K562 (cell line): ENCODE results near the gene CCDC183. TPM values are rescaled to one million over a fixed set of nuclear protein-coding genes. Genes with fewer than 3 reads are reported as not detected.

Experiments used
- CBX1 ChIP-seq: sonication (generic); IDR thresholded peaks from 2 replicates; pipeline ENCODE4 v1.6.1; 2016; ENCODE audit warnings: antibody characterized with exemption, low read depth, mild to moderate bottlenecking
- CC2D1A ChIP-seq: fragments of 450-650 bp; IDR thresholded peaks from 2 replicates; pipeline ENCODE4 v1.6.1; 2017; ENCODE audit warnings: mild to moderate bottlenecking
- CHD1 ChIP-seq: fragments of 200-600 bp; sonication (generic); IDR thresholded peaks from one replicate; pipeline ENCODE4 v1.6.1; 2012; ENCODE audit warnings: mild to moderate bottlenecking, moderate library complexity, low read length, inconsistent platforms
- CHD2 ChIP-seq: IDR thresholded peaks from 2 replicates; pipeline ENCODE4 v1.6.1; 2011; ENCODE audit warnings: low read depth, low read length
- FUS ChIP-seq: fragments of 200-400 bp; formaldehyde crosslinking; optimal IDR thresholded peaks from 2 replicates; pipeline ENCODE3; 2017; ENCODE audit warnings: low read depth, low read length
- HDGF ChIP-seq: fragments of 450-650 bp; IDR thresholded peaks from 2 replicates; pipeline ENCODE4 v1.6.1; 2016
- JUN ChIP-seq, 2 experiments: sonication (generic) in 1 of 2; formaldehyde crosslinking in 1 of 2; IDR thresholded peaks; 2 replicates each; pipeline versions ENCODE4 v1.6.1 to v1.8.0; 2012 to 2022; ENCODE audit warnings: borderline replicate concordance in 2 of 2, mild to moderate bottlenecking in 2 of 2, improper control_type of control experiment in 1 of 2, low read depth in 1 of 2, low read length in 1 of 2, missing genetic modification reagents in 1 of 2
- MAFK ChIP-seq: IDR thresholded peaks from 2 replicates; pipeline ENCODE4 v1.6.1; 2011; ENCODE audit warnings: low read length, improper control_type of control experiment
- NCOA6 ChIP-seq: fragments of 450-650 bp; IDR thresholded peaks from 2 replicates; pipeline ENCODE4 v1.6.1; 2017; ENCODE audit warnings: mild to moderate bottlenecking
- PRMT5 ChIP-seq: sonication (generic); formaldehyde crosslinking; IDR thresholded peaks from 2 replicates; pipeline ENCODE4 v1.5.0; 2020; ENCODE audit warnings: missing genetic modification reagents
- RFX1 ChIP-seq: fragments of 450-650 bp; IDR thresholded peaks from 2 replicates; pipeline ENCODE4 v1.6.1; 2016; ENCODE audit warnings: mild to moderate bottlenecking, moderate library complexity
- RNF2 ChIP-seq: sonication (generic); IDR thresholded peaks from 2 replicates; pipeline ENCODE4 v1.6.1; 2016
- SAFB ChIP-seq: fragments of 200-400 bp; formaldehyde crosslinking; IDR thresholded peaks from 2 replicates; pipeline ENCODE4 v1.6.1; 2017; ENCODE audit warnings: low read depth, low read length, borderline replicate concordance
- SRF ChIP-seq, 2 experiments: fragments of 250-450, 450-650 bp in 1 of 2; sonication (Bioruptor Pico) in 1 of 2; sonication (generic) in 1 of 2; formaldehyde crosslinking; IDR thresholded peaks; 2 replicates each; pipeline versions ENCODE4 v1.5.0 to v1.5.1; 2020 to 2022; ENCODE audit warnings: mild to moderate bottlenecking in 1 of 2, missing genetic modification reagents in 1 of 2
- SRSF9 ChIP-seq: fragments of 200-400 bp; formaldehyde crosslinking; IDR thresholded peaks from 2 replicates; pipeline ENCODE4 v1.6.1; 2017; ENCODE audit warnings: low read depth, low read length, borderline replicate concordance
- UBTF ChIP-seq, 2 experiments: IDR thresholded peaks; 2 replicates each; pipeline ENCODE4 v1.6.1; 2012; ENCODE audit warnings: improper control_type of control experiment in 2 of 2, low read depth in 2 of 2, low read length in 2 of 2, borderline replicate concordance in 1 of 2
- ZNF280A ChIP-seq: fragments of 450-650 bp; IDR thresholded peaks from 2 replicates; pipeline ENCODE4 v1.6.1; 2018; ENCODE audit warnings: mild to moderate bottlenecking, low read depth; ENCODE audit not compliant: partially characterized antibody
- ZNF444 ChIP-seq: fragments of 250-450 bp; sonication (Bioruptor Pico); IDR thresholded peaks from 2 replicates; pipeline ENCODE4 v1.4.0; 2020; ENCODE audit warnings: mild to moderate bottlenecking, moderate library complexity
- ZNF609 ChIP-seq: sonication (generic); formaldehyde crosslinking; IDR thresholded peaks from 2 replicates; pipeline ENCODE4 v1.8.1; 2023; ENCODE audit warnings: missing genetic modification reagents, mild to moderate bottlenecking, borderline replicate concordance
- polyA plus RNA-seq, 8 experiments: library from polyadenylated mRNA; depleted of rRNA in 4 of 8; stranded (reverse) in 5 of 8; unstranded in 3 of 8; fragments of >200 nt; fragmentation: Nextera tagmentation in 2 of 8; fragmentation: Illumina TruSeq in 1 of 8; extraction: Ambion mirVana in 2 of 8; extraction: Trizol in 1 of 8; gene quantifications; 2 replicates each; pipeline versions ENCODE4 v1.2.1 to v1.2.3, GENCODE V29; 2011 to 2014; ENCODE audit warnings: inconsistent platforms in 1 of 8, missing spikeins in 1 of 8
- total RNA-seq, 7 experiments: library from RNA; depleted of rRNA in 6 of 7; stranded (reverse); fragments of >200 nt in 6 of 7; fragmentation: Illumina TruSeq in 2 of 7; extraction: Trizol in 2 of 7; gene quantifications; 2 replicates each; pipeline versions ENCODE4 v1.2.1 to v1.2.3, GENCODE V29; 2011 to 2021; ENCODE audit warnings: low replicate concordance in 1 of 7

Gene CCDC183
- total and polyA plus RNA-seq, 9 of the 15 experiments (the other 6 are each of a cell fraction or from before 2014, with no cell fraction given), result 0.21 to 0.60 (median 0.29) TPM; not detected in 4

- TF ChIP-seq ZNF280A (no peak), CC2D1A (no peak), RNF2 (peak; percentile 81), SRSF9 (no peak), JUN (IDR thresholded peaks at IDR 0.05; ENCODE audit: borderline replicate concordance, low read depth, low read length) (no peak; the same call in 1 of the 2 replicates), JUN (CRISPR knock-in tag; IDR thresholded peaks at IDR 0.05; ENCODE audit: borderline replicate concordance) (no peak), CHD2 (peak; percentile 91), CHD1 (no peak), HDGF (0 out of 2 replicates have a peak, but pooled peaks have one; percentile 33), MAFK (no peak), PRMT5 (CRISPR knock-in tag) (no peak), FUS (no peak), RFX1 (no peak), ZNF444 (CRISPR knock-in tag) (no peak), NCOA6 (no peak), UBTF (IDR thresholded peaks at IDR 0.05; ENCODE audit: borderline replicate concordance in 1 of 2, low read depth in 2 of 2, low read length in 2 of 2) (no peak), ZNF609 (CRISPR knock-in tag) (no peak), SRF (CRISPR knock-in tag; IDR thresholded peaks at IDR 0.05) (no peak; a peak in 1 of 4 replicates), SAFB (no peak), CBX1 (no peak)
These were observed 53.2 kb downstream of the CCDC183 start, which contains the start of gene PHPT1 (continued) for GRCh38 chr9:136849038-136849959.
